ENCODE measurements around the gene PBRM1. TPM values are rescaled to one million over a fixed set of nuclear protein-coding genes. Genes with fewer than 3 reads are reported as not detected.

The PBRM1 gene
- polyA plus RNA-seq, 3 donors: 56.4 to 63.4 (median 58.7) TPM

DNA sequence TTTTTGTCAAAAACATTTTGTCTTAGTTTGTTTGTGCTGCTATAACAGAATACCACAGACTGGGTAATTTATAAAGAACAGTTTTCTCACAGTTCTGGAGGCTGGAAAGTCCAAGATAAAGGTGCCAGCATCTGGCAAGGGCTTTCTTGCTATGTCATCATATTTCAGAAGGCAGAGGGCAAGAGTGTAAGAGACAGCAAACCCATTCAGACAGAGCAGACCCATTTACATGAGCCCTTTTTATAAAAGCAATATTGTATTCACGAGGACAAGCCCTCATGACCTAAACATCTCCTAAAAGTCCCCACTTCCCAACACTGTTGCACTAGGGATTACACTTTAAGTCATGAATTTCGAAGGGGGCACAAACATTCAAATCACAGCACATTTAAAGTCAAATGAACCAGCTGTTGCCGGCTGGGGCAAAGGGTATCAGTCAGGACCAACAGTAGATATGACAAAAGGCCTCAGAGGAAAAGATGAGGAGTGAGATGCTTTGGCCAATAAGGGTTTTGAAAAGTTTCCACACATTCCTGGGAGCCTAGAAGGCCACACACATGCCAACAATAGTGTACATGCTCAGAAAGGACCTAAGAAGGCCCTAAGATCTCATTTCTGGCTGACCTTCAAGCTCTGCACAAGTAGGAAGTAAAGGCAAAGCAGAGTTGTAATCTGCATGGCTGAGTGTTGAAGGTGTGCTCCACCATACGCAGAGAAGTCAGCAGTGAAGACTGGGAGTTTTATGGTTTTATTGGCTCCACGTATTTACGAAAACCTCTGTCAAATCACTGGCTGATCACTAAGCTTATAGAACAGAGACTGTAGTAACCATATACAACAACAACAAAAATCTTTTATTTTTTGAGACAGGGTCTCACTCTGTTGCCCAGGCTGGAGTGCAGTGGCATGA is 111.4 kb downstream of the PBRM1 start:
- no peak for DNase-seq (ENCODE audit: low read depth in 3 of 3, low spot score in 2 of 3)

DNA sequence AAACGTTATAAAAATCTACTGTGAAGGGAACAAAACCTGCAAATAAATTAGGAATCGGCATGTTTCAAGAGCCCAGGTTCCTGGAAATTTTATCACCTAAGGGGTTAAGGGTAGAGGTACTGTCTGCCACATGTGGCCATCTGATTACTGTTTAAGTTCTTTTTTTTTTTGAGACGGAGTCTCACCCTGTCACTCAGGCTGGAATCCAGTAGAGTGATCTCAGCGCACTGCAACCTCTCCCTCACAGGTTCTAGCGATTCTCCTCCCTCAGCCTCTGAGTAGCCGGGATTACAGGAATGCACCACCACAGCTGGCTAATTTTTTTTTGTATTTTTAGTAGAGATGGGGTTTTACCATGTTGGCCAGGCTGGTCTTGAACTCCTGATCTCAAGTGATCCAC is 113.5 kb downstream of the PBRM1 start:
- DNase-seq (ENCODE audit: low read depth in 3 of 3, low spot score in 2 of 3): no peak

DNA sequence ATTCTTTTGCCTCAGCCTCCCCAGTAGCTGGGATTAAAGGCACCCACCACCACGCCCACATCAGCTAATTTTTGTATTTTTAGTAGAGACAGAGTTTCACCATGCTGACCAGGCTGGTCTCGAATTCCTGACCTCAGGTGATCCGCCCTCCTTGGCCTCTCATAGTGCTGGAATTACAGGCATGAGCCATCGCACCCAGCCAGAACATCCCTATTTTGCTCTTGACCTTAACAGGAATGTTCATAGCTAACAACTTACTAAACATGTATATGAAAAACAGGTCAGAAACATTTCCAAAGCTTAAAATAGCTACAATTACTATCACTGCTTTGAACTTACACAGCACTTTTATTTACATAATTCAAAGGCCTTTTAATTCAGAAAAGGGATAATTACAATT is 115.6 kb downstream of the PBRM1 start:
- DNase-seq (ENCODE audit: low read depth in 3 of 3, low spot score in 2 of 3): no peak

DNA sequence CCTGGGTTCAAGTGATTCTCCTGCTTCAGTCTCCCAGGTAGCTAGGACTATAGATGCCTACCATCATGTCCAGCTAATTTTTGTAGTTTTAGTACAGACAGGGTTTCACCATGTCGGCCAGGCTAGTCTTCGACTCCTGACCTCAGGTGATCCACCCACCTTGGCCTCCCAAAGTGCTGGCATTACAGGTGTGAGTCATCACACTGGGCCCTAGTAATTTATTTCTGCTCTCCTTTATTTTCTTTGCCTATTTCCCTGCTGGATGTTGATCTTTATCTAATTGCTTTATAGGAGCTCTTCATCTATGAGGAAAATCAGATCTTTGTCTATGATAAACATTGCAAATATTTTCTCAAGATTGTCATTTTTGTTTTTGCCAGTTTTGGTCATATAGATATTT is 117.6 kb downstream of the PBRM1 start:
- DNase-seq (ENCODE audit: low read depth in 3 of 3, low spot score in 2 of 3): no peak

DNA sequence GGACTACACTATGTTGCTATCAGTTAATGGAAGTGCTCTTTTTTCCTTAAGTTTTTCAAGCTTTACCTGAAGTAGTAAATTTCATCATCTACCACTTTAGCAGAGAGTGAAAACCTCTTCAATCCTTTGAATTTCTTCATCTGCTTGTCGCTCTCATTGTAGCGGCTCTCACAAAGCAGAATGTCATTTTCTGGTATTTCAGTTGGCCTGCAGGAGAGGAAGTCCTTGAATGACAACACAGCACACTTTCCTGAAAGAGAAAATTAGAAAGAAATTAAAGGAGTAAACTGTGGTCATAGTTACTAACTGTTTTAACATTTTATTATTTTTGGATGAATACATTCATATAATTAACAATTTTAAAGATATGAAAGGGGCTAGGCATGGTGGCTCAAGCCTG is 121.7 kb downstream of the PBRM1 start:
- no peak for DNase-seq (ENCODE audit: low read depth in 3 of 3, low spot score in 2 of 3)

DNA sequence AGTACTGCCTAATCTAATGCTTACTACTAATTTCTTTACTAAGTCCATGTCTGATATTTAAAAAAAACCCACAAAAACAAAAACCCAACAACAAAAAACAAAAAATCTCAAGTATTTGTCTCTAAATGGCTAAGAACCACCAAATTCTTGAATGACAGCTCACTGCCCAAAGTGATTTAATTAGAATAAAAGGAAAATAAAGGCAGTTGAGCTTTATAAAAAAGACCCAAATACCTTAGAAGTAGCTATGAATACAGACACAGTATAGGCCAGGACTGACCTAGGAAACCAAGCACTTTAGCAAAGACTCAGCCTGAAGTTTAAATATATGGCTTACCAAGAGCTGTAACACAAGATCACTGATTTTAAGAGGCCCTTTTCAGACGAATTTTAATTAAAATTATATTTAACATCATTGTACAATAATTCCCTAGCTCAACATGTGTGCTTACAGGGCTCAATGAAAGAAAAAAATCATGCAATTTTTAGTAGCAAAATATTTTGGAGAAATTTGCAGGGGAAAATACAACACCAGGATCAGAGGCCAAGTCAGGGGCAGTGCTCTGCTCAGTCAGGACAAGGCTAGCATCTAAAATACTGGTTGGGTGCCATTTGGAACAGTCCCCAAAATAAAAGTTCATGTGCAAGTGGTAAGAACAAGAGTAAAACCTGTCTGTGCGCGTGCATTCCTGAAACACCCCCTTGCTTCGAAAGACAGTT is 124.5 kb downstream of the PBRM1 start:
- DNase-seq (ENCODE audit: low read depth in 3 of 3, low spot score in 2 of 3): no peak

DNA sequence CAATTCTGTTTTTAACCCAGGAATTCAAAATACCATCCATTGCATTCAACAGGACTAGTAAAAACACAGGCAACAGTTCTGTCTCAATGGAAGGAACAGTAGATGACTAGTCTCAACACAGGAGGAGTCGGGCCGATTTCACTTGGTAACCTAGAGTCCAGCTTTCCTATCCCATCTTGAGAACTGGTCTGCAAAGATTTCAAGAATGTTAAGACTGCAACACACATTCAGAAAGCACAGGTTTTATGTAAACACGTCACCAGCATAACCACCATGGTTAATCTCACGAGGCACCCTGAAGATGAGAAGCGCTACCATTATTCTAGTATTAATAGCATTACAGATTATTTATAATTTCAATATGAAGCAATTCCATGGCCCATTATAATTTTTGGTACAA is 127.3 kb downstream of the PBRM1 start:
- DNase-seq (ENCODE audit: low read depth in 3 of 3, low spot score in 2 of 3): no peak

DNA sequence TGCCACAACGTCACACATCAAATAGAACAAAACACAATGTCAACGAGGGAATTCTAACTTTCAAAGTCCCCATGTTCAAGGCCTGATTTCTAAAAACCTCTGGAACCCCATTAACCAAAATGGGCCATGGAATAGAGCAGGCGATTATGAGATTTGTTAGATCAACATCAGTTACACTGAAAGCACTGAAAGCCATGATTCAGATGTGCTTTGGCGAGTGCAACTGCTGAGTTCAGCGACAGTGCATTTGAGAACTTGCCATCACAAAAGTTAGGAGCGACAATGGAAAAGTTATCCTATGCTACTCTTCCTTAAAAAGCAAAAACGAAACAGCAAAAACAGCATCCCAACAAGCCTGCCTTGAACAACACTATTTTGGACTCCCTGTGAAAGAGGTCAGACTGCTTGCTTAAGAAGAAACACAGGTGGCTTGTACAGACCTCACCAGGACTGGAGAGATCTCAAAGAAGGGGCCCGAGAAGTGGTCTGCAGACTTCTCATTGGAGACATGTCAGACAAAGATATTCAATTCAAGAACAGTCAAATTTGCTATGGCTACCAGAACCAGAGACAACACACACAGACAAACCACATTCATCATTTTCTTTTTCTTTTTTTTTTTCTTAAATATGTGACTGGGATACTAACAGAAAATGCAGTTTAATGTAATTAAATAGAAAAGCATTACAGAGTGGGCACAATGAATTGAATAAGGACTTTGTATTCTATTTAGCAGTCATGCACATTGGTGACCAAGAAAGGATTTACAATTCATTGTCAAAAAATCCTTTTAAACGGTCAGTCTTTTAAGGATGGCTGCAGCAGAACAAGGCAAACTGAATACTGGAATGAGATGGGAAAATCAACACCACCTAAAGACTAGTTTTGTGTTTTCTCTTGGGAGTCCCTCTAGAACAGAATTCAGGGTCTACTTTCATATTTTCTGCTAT is 128.4 kb downstream of the PBRM1 start:
- no peak for DNase-seq (ENCODE audit: low read depth in 3 of 3, low spot score in 2 of 3)

DNA sequence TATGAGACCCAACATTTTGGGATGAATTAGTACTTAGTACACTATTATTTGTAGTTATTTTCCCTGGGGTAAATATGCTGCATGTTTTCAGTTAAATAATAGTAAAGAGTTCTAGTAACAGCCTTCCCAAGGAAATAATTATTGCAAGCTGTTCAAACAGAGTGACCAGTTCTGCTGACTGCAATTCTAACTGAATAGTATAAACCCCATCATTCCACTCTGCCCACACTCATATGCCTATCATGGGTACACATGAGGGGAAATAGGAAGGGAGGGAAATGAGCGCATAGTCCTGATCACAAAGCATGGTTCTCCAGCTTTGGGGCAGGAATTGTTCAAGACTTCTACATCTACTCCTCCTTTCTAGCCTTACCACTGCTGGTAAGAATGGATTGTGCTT is 130.7 kb downstream of the PBRM1 start:
- no peak for DNase-seq (ENCODE audit: low read depth in 3 of 3, low spot score in 2 of 3)

DNA sequence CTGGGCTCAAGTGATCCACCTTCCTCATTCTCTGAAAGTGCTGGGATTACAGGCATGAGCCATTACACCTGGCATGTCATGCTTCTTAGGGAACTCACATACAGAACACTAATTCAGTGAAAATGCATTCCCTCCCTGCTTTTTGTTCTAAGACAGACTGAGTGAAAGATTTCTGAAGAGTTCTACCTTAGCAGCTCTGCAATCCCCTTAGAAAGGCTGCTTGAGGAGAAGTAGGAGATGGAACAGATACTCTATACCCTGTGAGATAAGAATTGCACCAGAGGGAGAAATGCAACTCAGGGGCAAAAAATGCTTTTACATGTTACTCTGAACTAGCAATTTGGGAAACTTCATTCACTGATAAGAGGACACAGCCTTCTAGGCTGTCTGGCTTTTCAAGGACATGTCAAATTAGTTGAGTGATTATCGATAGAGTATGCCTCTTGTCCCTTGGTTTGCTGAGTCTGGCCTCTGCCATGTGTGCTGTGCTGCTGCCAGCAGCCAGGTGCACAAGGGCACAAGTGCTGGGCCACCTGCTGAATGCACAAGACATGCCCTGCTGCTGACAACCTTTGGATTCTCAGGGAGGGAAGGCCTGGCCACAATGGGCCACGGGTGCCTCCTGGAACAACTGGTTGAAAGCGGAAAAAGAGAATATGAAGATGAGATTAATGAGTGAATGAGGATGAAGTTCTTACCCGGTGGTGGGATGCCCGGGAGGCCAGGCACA is 131.5 kb downstream of the PBRM1 start:
- DNase-seq (ENCODE audit: low read depth in 3 of 3, low spot score in 2 of 3): no peak

DNA sequence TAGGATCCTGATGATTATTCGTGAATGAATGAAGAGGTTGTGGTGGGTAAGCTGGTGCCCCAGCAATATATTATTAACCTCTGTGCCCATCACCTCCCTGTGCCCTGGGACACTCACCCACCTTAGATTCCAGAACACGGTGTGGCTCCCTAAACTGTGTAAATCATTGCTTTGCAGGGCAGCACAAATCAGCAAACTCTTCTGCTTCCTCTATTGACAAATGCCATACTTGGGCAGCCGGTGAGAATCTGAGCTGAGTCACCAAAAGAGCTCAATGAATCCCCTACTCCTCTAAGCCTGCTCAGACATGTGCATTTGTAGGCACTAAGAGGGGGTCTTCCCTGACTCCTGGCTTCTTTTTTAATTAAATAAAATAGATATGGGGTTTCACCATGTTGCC is 133.6 kb downstream of the PBRM1 start:
- no peak for DNase-seq (ENCODE audit: low read depth in 3 of 3, low spot score in 2 of 3)

DNA sequence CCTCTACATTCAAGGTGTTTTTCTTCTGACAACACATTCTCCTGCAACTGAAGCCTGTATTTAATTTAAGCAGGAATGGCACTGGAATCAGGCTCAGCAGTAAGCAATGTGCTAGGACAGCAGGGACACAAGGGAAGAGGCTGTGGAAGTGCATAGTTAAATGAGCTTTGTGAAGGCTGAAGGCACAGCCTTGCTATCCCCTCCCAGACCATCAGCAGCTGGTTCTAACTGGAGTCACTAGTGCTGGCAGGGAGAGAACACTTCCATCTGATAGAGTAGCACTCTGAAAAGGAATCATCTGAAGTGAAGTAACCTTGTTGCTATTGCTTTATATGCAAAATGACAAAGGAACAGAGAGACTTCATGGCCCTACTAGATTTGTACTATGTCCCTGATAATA is 134.6 kb downstream of the PBRM1 start:
- no peak for DNase-seq (ENCODE audit: low read depth in 3 of 3, low spot score in 2 of 3)

DNA sequence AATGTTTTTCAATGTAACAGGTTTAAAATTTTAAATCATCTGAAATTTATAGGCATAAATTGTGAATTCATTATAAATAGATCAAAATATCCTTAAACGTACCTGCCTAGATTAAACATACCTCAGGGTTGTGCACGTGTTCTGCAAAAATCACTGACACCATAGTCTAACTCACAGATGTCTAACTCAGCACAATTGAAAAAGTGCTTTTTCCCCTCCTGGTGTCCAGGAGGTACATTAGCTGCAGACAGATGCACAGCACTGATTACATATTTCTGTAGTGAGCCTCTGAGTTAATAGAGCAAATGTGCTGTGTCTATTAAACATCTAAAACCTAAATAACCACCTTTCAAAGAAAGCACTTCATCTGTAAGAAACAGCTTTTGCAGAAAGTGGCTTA is 138.6 kb downstream of the PBRM1 start:
- DNase-seq (ENCODE audit: low read depth in 3 of 3, low spot score in 2 of 3): no peak

DNA sequence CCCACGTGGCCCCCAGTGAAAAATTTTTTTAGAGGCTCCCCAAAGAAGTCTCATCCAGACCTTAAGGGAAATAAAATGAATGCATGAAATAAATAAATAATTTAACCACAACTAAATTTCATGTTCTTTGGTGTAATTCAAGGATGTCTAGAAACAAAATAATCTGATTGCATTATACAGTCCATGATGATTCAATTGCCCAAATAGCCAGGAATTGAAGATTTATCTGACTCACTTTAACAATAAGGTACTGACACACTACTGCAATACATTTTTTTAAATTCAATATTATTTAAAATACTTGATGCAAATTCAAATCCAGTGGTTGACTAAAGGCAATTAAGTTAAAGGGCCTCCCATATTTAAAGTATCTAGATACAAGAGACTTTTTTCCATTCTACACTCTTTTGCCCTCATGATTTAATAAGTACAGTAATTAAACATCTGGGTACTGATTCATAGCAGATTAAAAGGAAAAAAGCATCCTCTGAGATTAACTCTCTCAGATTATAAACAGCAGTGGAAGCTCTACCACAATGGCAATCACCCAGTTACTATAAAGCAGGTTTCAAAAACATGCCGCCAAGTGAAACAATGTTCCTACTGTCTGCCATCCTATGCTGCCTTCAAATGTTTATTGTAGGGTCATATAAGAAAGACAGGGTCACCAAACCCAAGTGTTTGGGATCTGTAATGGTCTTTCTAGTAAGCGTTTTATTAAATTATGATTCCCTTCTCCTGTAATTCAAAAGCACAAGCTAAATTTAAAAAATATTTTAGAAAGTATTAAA is 139.4 kb downstream of the PBRM1 start:
- no peak for DNase-seq (ENCODE audit: low read depth in 3 of 3, low spot score in 2 of 3)

DNA sequence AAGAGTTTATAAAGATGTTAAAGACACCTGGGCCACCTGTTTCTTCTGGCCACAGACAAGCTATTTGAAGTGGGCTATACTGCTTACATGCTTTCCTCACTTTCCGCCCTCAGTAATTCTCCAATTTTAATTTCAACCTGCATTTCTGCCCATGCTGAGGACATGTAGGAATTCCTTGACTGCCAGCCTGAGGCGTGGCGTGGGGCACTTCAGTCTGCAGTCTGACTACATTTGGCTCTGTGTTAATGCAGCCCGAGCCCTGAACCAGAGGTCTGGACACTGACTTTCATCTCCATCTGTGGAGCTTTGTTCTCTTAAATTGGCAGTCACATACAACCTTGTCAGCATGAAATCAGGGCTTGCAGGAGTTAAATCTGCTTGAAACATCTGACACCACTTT is 140.8 kb downstream of the PBRM1 start:
- no peak for DNase-seq (ENCODE audit: low read depth in 3 of 3, low spot score in 2 of 3)

DNA sequence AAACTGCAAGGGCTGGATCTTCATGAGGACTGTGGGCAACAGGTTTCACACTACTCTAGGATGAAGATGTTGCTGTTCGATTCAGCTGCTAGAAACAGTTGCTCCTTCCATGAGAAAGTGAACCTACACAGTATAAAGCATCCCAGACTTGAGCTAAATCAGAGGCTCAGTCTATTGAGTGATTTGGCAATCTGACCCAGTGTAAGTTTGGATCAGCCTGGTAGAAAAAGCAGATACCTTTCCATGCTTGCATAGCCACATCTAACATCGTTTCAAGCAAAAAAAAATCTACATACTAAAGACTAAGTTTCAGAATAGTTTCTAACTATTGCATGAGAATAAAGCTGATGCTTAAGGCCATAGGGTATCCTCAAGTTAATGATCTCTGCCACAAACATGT is 144.7 kb downstream of the PBRM1 start:
- DNase-seq (ENCODE audit: low read depth in 3 of 3, low spot score in 2 of 3): no peak

DNA sequence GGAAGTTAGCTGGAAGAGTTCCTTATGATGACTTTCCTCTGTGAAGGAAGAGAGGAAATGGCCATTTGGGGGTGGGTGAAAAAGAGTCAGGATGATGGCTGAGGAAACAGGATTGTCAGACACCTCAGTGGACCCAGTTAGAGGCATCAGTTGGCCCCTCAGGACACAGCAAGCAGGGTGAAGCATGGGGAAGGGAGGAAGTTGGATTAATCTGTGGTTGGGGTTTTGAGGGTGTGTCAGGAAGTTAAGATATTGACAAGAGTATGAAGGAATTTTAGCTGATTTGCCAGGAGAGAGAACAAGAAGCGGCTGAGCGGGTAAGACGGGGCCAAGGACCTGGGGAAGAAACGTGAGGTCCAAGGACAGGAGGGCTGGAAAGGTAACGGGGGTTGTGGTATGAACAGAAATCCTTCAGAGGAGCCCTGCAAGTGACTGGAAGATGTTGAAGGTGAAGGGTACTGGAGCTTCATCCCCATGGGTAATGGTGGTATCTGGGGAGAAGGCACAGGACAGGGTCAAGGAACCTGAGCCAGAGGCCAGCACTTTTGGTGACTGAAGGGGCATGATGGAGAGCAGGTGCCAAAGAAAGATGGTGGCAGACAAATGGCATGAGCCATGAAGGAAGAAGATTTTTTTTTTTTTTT is 146.6 kb downstream of the PBRM1 start:
- DNase-seq (ENCODE audit: low read depth in 3 of 3, low spot score in 2 of 3): no peak

DNA sequence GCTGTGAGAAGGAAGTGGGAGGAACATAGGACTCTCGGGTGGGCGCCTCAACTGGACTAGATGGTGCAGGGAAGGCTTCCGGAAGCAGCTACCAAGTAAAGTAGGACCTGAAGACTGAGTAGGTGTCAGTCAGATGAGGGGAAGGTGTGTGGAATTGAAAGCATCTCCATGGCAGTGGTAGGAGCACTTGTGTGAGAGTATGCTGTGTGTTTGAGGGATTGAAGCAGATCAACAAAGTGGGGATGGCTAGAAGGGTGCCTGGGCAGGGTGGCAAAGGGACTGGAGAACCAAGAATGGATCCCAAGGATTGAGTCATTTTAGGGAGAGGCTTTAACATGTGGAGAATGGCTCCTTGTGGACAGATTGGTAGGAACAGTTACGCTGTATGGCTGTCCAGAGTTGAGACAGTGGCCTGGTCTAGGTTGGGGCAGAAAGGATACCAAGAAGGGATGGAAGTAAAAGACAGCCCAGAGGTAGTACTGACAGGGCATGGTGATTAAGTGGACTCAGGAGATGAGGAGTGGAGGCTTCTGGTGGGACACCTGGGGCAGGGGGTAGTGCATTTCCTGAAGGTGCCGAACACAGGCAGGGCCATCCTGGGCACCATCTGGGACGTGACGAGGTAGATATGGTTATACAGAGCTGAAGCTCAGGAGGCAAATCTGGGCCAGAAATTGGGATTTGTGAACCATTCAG is 147.8 kb downstream of the PBRM1 start:
- DNase-seq (ENCODE audit: low read depth in 3 of 3, low spot score in 2 of 3): no peak
